DMS153 treated with DMSO at 0.1 percent for 48 hours (cell line): ENCODE data around the gene ZBED4.
A peak's percentile ranks its signal among the peaks of the same experiment; 100 is the strongest.

ENCODE experiments used
- DNase-seq: peaks from one replicate; lab custom pipeline; 2025; ENCODE audit not compliant: unreplicated experiment; lab: John Stamatoyannopoulos, UW

The ZBED4 gene

DNA sequence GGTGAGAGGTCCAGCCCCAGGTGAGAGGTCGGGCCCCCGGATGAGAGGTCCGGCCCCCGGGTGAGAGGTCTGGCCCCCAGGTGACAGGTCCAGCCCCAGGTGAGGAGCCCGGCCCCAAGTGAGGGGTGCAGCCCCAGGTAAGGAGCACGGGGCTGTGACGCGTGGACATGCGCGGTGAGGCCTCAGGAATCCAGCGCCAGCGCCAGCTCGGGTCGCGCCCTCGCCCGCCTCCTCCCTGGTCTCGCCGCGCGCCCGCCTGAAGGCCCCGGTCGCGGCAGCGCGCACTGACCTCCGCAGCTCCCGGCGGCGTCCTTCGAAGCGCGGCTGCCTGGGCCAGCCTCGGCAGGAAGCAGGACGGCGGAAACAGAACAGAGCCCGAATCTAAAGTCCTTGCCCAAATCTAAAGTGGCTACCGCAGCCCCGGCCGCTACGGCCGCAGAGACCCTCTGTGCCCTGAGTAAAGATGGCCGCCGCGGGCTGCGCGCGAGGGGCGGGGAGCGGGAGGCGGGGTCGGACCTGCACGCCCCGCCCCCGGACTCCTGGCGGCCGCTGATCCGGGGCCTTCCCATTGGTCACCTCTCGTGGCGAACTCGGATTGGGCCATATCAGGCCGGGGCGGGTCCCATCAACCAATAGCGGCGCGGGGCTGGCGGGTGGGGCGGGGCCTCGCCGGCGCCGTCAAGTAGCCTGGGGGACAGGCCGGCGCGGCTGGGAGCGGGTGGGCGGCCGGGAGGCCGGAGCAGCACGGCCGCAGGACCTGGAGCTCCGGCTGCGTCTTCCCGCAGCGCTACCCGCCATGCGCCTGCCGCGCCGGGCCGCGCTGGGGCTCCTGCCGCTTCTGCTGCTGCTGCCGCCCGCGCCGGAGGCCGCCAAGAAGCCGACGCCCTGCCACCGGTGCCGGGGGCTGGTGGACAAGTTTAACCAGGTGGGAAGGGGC is 64.6 kb downstream of the ZBED4 start, which contains the start of the genes ALG12 and CRELD2:
ALG12 (minus strand) TSS at position 465 of the 937 bp plus-strand sequence. CDS start 4,673 bp downstream, outside the sequence.
CRELD2 (plus strand) TSS at position 661 of the 937 bp plus-strand sequence; CDS start at position 797, 136 bp downstream.
- DNase-seq = peak; percentile 92

DNA sequence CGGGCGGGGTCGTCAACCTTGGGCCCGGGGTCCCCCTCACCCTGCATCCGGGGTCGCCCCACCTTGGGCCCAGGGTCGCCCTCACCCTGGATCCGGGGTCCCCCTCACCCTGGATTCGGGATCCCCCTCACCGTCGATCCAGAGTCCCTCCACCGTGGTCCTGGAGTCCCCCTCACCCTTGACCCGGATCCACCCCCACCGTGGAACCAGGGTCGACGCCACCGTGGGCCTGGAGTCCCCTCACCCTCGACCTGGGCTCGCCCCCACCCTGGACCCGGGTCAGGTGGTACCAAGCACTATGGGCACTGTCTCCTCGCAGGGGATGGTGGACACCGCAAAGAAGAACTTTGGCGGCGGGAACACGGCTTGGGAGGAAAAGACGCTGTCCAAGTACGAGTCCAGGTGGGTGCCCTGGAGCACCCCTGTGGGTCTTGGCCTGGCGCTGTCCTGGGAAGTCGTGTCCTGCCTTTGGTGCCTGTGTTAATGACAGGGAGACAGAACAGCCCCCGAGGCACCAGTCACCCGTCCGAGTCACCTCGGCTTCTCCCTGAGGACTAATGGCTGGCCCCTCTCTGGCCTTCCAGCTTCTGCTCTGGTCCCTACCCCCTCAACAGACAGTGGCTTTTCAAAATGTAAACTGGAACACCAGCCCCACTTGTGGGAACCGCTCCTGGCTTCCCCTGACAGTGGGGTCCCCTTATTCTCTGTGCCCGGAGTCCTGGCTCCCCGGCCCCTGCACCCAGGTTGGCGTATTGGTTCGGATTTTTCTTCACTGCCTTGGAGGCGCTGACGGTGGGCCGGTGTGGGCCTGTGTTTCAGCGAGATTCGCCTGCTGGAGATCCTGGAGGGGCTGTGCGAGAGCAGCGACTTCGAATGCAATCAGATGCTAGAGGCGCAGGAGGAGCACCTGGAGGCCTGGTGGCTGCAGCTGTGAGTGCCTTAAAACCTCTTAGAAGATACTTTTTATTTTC is 65.6 kb downstream of the ZBED4 start:
- no peak for DNase-seq

DNA sequence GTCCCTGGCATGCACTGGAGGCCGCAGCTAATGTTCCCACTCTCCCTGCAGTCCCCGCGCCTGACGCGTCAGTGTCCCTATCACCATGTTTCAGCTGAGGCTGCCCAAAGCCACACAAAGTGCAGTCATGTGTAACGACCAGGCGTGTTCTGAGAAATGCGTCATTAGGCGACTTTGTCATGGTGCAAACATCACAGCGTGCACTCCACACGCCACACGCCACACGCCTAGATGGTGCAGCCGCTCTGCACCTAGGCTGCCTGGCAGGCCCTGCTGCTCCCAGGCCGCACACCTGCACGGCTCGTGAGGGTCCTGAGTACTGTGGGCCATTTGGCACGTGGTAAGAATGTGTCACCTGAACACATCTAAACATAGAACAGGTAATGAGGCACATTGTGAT is 67.2 kb downstream of the ZBED4 start:
- no peak for DNase-seq

DNA sequence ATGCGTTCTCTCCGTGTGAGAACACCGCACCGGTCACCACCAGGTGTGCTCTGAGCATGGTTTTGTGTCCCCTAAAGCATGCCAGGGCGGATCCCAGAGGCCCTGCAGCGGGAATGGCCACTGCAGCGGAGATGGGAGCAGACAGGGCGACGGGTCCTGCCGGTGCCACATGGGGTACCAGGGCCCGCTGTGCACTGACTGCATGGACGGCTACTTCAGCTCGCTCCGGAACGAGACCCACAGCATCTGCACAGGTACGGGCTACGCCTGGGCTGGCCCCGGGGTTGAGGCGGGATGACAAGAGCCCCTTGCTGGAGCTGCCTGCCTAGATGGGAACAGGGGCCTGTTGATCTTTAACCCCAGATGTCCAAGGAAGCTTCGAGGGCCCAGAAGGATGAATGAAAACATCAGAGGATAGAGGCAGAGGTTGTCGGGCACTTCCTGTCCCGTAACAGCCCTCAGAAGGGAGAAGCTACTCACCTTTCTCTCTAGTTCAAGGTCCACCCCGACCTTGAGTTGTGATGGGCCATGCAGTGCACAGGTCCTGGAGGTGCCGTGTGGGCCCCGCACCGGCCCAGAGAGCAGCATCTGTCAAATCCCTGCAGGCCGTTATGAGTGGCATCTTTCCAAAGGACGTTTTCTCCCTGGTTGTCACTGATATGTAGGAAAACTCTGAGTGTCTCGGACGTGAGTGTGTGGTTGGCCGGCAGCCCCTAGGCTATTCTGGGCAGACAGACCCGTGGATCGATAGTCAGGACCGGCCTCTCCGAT is 68.0 kb downstream of the ZBED4 start:
- DNase-seq = no peak

DNA sequence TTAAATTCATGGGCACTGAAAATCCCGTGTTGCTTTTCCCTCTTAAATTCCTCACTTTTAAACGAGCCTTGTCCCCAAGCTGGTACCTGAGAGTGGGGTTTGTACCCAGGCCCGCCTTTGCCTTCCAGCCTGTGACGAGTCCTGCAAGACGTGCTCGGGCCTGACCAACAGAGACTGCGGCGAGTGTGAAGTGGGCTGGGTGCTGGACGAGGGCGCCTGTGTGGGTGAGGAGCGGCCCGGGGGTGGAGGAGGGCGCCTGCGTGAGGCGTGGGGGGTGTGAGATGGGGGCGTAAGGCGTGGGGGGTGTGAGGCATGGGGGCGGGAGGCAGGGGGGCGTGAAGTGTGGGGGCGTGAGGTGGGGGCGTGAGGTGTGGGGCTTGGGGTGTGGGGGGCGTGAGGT is 68.8 kb downstream of the ZBED4 start:
- no peak for DNase-seq

DNA sequence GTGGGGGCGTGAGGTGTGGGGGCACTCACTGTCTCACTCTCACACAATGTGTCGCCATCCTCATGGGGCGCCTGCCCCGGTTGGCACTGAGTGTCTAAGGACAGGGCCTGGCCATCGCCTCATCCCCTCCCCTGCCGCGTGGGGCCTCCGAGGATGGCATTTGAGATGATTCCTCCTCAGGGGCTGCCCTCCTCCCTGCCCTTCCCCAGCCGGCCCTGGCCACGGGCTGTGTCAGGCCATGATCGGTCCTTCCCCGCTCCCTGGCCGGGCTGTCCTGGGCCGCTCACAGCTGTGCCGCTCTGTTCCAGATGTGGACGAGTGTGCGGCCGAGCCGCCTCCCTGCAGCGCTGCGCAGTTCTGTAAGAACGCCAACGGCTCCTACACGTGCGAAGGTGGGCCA is 69.3 kb downstream of the ZBED4 start:
- no peak for DNase-seq

DNA sequence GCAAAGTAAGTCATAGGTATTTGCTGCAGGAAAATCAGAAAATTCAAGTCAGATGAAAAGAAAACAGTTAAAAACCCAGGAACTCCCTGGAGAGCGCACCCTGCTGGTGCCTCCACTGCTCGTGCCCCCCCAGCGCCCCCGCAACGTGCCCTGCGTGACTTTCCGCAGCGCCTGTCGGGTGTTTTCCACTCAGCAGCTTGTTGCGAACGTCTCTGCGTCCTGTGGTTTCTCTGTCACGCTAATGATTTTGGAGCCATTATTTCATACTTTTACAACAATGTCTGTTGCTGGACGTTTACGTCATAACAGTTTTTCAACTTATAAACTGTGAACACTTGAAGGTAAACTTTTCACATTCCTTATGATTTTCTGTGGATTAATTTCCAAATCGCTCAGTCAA is 69.8 kb downstream of the ZBED4 start:
- DNase-seq = no peak

DNA sequence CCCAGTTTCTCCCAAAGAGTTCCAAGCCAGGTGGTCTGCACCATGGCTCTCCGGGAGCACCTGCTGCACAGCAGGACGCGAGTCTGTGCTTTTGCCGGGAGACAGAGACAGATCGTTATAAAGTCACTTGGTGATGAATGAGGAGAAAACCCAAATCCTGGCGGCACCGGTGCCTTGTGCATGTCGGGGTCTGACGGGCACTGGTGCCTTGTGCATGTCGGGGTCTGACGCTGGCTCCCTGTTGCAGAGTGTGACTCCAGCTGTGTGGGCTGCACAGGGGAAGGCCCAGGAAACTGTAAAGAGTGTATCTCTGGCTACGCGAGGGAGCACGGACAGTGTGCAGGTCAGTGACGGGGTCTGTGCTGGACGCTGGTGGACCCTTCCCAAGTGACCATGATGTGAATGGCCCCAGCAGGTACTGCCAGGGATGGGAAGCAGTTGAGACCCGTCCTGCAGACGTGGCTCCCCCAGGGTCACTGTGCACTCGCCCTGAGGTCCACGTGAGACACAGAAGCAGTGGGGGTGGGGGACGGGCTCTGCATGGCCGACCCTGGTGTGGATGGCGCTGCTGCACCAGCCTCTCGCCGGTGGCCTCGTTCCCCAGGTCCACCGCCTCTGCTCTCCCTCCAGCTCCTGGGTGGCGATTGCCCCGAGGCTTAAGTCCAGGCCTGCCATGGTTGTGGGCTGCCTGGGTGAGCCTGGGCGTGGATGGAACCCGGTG is 70.6 kb downstream of the ZBED4 start:
- DNase-seq = no peak

DNA sequence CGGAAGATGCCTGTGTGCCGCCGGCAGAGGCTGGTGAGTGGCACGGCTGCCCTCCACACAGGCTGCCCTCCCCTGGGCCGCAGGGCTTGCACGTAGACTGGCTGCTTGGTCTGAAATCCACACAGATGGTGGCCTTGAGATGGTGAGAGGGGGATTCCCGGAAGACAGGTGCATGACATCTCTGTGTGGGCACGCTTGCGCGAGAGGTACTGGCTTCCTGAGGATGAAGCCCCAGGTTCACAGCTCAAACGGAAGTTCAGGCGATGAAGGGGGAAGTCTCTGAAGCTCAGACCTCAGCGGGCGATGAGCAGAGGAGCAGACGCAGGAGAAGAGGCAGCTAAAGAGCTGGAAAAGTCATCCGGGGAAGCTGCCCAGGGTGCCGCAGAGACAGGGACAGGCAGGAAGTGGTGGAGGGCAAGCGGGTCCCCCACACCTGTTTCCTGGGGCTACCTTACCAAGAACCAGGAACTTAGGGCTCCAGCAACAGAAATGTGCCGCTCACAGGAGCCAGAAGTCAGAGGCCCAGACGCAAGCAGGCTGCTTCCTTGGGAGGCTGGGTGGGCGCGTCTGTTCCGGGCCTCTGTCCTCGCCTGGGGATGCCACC is 72.0 kb downstream of the ZBED4 start:
- no peak for DNase-seq

DNA sequence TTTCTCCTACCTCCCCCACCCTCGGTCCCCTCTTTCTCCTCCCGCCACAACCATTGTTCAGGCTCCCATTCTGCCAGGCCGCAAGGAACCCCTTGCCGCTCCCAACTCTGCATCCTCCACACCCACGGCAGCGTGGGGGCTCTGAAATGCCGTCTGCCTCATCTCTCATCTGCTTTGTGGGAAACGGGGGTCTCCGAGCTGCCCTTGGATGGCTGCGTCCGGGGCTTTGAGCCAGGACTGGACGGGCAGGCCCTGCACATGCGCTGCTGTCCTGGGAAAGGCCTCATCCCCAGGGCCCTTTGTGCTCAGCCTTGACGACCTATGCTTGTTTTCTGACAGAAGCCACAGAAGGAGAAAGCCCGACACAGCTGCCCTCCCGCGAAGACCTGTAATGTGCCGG is 73.3 kb downstream of the ZBED4 start:
- DNase-seq = no peak

DNA sequence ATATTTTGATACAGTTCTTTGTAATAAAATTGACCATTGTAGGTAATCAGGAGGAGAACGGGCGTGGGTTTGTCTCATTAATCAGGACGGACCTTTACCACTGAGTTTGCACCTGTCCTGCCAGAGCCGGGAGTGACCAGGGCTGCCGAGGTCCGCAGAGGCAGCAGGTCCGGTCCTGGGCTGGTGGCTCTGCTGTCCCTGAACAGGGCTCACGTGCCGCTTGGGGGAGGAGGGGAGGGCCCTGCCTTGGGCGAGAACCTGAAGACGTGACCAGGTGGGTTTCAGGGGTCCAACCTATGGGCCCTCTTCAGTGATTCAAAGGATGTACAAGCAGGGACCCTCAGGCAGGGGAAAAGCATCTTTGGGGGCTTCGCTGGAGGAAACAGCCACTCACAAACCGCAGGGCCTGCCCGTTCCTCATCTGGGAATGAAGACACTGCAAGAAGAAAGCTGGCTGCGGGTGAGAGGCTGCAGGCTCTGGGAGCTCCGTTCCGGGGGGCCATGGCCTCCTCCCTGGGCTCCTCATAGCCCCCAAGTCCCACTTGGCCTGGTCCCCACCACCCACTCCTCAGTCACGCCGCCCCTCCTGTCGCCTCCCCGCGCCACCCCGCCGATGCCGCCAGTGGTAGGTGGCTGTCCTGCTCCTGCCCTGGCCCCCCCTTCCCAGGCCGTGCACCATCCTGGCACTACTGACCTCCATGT is 74.0 kb downstream of the ZBED4 start:
- no peak for DNase-seq

DNA sequence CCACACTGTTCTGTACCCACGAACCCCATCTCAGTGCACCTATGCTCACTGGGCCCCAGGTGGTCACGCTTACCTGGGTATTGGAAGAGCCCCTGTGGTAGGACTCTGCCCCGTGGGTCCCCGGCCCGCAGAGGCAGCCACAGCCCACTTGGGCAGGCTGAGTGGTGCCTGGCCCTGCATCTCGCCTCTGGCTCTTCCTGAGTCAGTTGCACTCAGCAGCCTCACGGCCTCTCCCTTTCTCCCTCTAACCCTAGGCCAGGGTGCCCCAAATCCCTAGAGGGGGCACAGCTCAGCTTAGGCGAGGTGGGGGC is 74.5 kb downstream of the ZBED4 start:
- no peak for DNase-seq

DNA sequence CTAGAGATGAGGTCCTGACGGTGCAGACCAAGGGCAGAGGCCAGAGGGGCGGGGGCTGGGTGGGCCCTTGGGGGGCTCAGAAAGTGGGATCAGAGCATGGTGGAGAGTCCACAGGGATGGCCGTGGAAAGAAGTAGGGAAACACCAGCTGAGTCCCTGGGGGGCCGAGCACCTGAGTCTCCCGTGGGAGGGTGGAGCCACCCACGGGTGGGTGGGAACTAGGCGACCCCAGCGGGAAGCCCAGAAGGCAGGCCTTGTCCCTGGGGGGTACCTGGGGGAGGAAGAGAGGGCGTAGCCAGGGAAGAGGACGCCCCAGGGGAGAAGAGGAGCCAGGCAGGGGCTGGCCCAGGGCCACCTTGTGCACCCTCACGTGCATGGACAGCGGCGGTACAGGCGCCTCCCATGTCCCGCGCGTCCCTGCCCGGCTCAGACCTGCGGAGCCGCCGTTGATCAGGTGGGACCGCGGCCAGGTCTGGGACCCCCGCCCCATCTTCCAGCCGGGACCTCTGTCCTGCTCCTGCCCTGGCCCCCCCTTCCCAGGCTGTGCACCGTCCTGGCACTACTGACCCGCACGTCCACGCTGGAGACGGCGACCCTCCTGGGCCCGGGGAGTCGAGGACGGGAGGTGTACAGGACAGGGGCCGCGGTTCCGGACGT is 75.0 kb downstream of the ZBED4 start:
- no peak for DNase-seq

DNA sequence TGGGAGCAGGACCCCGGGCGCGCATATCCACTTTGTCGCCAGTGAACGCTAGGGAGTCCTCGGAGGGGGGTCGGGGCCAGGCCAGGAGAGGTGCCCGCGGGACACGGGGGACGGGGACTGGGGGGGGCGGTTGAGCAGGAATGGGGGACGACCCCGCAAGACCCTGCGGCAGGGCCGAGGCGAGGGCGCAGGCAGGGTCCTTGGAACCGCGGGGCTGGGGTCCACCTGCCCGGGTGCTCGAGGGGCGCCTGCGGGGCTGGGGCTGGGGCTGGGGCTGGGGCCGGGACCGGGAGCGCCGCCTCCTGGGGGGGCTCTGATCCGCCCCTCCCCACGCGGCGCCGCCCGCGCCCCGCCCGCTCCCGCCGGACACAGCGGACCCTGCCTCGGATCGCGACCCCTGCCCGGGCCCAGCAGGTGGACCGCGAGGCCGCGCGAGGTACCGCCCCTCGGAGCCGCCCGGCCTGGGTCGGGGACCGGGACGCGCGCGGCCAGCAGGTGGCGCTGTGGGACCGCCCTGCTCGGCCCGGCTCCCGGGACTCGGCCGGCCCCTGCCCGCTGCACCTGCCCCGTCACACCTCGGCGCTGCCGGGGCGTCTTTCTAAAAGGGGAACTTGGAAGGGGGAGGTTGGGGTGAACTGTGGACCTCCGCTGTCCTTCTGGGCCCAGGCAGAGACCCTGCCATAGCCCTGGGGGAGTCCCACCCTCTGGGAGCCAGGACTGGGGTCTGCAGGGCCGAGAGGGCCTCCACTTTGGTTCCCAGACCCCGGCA is 75.8 kb downstream of the ZBED4 start:
- peak; percentile 49 for DNase-seq

DNA sequence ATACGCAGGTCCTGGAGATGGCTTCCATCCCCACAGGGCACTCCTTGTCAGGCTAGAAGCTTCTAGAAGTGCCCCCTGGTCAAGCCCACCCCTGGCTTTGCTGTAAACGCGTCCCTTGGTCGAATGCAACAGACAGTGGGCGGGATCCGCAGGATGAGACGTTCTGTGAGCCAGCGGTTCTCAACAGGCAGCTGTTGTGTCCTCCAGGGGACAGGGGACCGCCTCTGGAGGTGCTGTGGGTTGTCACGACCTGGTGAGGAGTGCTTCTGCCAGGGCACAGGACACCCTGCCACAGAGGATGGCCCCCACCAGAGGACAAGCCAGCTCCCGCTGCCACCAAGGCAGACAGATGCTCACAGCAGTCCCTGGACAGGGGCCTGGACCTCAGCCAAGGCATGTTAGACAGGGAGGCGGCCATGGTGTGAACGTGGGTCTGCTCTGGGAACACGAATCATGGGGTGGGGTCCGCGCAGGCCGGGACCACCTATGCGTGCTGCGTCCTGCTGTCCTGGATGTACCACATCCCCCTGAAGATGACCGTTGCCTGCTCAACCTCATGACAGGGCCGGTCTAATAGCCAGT is 76.4 kb downstream of the ZBED4 start:
- no peak for DNase-seq

DNA sequence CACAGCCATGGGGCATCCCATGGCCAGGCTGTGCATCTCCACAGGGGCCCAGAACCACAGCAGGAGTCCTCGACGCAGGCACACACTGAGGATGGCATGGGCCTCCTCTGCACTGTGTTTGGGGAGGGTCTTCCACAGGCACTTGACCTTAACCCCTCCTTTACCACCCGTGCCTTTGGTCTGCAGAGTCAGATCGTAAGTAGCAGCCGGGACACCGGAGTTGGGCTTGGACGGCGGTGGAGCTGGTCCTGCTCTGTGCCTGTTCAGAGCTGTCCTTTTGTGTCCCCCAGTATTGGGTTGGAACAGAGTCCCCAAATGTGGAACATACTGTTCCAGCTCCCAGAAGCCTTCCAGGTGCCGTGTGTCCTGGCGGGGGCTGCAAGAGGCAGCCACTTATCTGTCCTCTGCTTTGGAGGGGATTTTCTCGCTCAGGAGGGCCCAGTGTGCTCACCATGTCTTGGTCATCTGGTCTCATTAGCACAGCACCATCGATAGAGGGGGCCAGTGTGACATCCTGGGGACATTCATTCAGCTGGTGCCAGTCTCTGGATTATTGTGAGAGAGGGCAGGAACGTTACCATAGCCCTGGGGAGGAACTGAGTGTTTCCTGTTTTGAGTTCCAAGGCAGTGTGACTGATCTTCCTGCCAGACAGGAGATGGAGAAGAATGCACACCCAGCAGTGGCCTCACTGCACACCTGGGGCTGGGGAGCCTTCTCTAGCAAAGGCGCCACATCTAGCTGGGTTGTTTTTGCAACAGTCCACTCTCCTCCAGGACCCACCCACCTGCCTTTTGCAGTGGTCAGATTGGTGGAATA is 77.2 kb downstream of the ZBED4 start:
- peak; percentile 86 for DNase-seq
